K562 (cell line): ENCODE results near the gene DRD3.

Experiments
- EZH2 ChIP-seq: IDR thresholded peaks from 2 replicates; pipeline ENCODE4 v1.6.1; 2012; ENCODE audit warnings: low read depth, mild to moderate bottlenecking, inconsistent platforms, low read length, borderline replicate concordance
- FOXP1 ChIP-seq: sonication (generic); formaldehyde crosslinking; IDR thresholded peaks from 2 replicates; pipeline ENCODE4 v1.8.0; 2022; ENCODE audit warnings: mild to moderate bottlenecking, missing genetic modification reagents
- MXD1 ChIP-seq: fragments of 250-450 bp; sonication (Bioruptor Pico); IDR thresholded peaks from 2 replicates; pipeline ENCODE4 v1.8.0; 2021; ENCODE audit warnings: borderline replicate concordance, mild to moderate bottlenecking, moderate library complexity; ENCODE audit not compliant: poor library complexity, severe bottlenecking
- POU5F1 ChIP-seq: fragments of 150-350 bp; IDR thresholded peaks from 2 replicates; pipeline ENCODE4 v1.6.1; 2014; ENCODE audit warnings: borderline replicate concordance, low read length, low read depth, mild to moderate bottlenecking; ENCODE audit not compliant: partially characterized antibody
- TCF7 ChIP-seq: sonication (generic); IDR thresholded peaks from 2 replicates; pipeline ENCODE4 v1.6.1; 2016; ENCODE audit warnings: antibody characterized with exemption, borderline replicate concordance

GRCh38 chr3:114093596-114093995, 85.3 kb downstream of the DRD3 start:
- TF ChIP-seq MXD1 (CRISPR knock-in tag) (no peak), POU5F1 (no peak), EZH2 (no peak), TCF7 (no peak), FOXP1 (CRISPR knock-in tag) (no peak)
